Astrocyte of the spinal cord (primary cell): ENCODE measurements around the gene NDUFAF5.

ENCODE experiments used
- DNase-seq: peaks from one replicate; pipeline ENCODE4 v3.0.0; 2011; ENCODE audit warnings: low read depth, low spot score
- H3K4me3 ChIP-seq: 2 replicates; pipeline ENCODE4 v1.5.1; 2011; ENCODE audit warnings: low read depth, mild to moderate bottlenecking, low read length, moderate library complexity
- in situ Hi-C: cut with HindIII; loops from 2 replicates; pipeline ENCODE4 v1.10.0; 2017; ENCODE audit warnings: low sequenced_read_pairs
- TF ChIP-seq, protein P1 (sequence below): IDR thresholded peaks from 2 replicates; pipeline ENCODE4 v1.5.1; 2012; ENCODE audit warnings: low read depth, mild to moderate bottlenecking, low read length, inconsistent platforms

NDUFAF5 gene

DNA sequence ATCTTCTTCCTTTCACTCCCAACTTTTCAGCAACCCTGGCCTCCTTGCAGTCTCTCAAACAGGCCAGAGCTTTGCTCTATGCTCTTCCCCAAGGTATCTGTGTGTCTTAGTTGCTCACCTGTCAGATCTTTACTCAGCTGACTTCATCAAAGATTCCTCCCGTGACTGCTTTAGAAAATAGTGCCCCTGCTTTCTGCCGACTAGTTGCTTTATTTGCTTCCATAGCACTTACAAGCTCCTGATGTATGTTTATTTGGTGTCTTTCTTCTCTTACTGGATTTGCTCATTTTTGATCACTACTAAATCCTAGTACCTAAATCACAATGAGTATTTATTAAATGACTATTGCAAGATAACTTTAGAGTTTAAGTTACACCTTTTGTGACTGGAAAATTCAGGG is 5.9 kb downstream of the NDUFAF5 start:
- in situ Hi-C loops = no loop called here
- TF ChIP-seq, protein P1, sequence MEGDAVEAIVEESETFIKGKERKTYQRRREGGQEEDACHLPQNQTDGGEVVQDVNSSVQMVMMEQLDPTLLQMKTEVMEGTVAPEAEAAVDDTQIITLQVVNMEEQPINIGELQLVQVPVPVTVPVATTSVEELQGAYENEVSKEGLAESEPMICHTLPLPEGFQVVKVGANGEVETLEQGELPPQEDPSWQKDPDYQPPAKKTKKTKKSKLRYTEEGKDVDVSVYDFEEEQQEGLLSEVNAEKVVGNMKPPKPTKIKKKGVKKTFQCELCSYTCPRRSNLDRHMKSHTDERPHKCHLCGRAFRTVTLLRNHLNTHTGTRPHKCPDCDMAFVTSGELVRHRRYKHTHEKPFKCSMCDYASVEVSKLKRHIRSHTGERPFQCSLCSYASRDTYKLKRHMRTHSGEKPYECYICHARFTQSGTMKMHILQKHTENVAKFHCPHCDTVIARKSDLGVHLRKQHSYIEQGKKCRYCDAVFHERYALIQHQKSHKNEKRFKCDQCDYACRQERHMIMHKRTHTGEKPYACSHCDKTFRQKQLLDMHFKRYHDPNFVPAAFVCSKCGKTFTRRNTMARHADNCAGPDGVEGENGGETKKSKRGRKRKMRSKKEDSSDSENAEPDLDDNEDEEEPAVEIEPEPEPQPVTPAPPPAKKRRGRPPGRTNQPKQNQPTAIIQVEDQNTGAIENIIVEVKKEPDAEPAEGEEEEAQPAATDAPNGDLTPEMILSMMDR = no peak
- DNase-seq = no peak
- H3K4me3 ChIP-seq = no peak overlapping the region

DNA sequence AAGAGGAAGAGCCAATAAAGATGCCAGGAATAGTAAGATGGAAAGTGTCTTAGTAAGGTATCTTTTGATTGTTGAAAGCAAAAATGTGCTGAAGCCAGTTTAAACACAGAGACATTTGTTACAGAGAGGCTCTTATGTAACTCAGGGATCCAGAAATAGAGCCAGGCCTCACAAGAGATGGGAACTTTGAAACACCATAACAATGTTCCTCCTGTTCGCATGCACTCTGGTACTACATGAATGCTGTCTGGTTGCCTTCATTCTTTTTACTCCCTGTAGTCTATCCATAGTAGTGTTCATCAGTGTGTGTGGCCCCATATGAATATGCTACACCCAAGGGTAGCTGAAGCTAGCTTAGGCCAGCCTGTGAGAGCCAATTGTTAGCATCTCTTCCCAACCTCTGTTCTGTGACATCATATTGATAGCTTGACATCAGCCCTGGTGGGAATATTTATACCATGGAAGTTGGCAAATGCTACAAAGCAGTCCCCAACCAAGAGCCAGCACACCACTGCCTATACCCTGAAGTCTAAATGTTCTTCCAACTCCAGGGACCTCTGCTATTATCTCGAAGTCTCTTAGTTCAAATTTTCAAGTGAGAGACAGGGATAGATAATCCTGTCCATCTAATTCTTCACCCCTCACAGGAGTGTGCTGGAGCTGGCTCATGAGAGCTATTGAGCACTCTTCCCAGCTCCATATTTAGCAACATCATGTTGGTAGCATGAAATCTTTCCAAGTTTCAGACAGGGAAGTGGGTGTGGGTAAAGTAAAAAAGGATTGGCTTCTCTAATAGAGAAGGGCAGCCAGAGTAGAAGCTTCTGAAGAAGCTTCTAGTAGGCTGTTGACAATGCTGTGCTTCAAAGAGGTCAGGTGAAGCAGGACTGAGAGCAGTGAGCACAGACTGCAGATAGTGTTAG is 7.0 kb downstream of the NDUFAF5 start:
- no peak for DNase-seq
- TF ChIP-seq, protein P1 = no peak
- in situ Hi-C loops = no loop called here
- no peak overlapping the region for H3K4me3 ChIP-seq

DNA sequence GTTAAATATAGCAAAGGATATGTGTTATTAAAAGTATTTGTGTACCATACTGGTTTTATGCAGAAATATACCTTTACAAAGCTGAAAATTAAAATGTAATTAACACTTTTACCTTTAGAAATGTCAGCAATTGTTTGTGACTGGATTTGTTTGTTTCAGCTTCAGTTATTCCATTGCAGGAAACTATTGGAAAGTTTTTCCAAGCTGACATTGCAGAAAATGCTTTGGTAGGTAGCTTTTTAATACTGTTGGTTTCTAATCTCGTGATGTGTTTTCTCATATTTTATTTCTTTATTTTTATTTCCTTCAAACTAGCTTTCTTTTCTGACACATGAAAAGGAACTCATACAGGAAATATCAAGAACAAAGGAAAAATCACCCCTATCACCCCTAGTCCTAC is 8.2 kb downstream of the NDUFAF5 start:
- in situ Hi-C loops = no loop called here
- no peak for DNase-seq
- TF ChIP-seq, protein P1 = no peak
- H3K4me3 ChIP-seq = no peak overlapping the region

DNA sequence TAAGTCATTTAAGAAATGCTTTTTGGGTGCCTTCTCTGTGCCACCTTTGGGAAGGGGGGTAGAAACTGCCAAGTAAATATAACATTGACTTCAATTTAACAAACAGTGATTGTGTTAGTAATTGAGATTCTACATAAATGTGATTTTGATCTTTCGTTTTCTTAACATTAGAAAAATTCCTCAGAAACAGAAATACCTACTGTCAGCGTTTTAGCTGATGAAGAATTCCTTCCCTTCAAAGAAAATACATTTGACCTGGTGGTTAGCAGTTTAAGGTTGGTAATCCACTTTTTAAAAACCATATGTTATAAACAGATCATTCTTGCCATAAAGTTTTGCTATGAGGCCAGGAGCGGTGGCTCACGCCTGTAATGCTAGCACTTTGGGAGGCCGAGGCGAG is 9.8 kb downstream of the NDUFAF5 start:
- TF ChIP-seq, protein P1 = no peak
- no peak overlapping the region for H3K4me3 ChIP-seq
- in situ Hi-C loops = no loop called here
- no peak for DNase-seq

DNA sequence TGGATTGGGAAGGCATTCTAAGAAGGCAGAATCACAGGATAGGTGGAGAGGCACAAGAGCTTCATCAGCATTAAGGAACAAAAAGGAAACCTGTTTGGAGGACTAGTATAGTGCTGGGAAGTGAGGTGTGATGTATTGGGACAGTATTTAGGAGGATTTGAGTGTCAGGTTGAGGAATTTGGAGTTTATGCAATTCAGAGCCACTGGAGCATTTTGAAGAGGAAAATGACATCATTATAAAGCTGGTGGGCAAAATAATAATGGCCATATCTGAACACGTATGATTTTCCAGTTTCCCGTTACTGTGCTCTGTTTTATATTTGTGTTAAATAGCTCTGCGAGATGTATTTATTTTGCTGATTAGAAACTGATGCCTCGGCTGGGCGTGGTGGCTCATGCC is 14.2 kb downstream of the NDUFAF5 start:
- TF ChIP-seq, protein P1 = no peak
- DNase-seq = no peak
- no peak overlapping the region for H3K4me3 ChIP-seq
- in situ Hi-C loops = no loop called here

DNA sequence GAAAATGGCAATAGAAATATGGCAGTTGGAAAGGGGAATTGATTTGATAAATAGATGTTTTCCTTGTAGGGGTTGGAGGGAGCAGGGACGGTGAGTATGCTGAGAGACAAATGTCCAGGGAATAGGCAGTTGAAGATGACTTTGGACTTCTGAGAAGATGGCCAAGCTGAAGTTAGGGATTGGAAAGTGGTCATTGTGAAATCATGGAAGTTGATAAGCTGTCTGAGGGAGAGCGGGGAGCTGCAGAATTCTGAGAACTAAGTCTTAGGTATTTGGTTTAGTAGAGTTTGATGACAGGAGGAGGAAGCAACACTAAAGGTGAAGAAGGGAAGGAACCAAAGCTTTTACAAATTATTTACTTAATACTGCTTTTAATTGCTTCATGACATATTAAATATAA is 15.1 kb downstream of the NDUFAF5 start:
- in situ Hi-C loops = no loop called here
- no peak for DNase-seq
- TF ChIP-seq, protein P1 = no peak
- H3K4me3 ChIP-seq = no peak overlapping the region
